GM18519 (cell line): ENCODE data around the gene FKBP2.

ENCODE experiments used
- ATAC-seq: cut with Tn5 transposase; IDR thresholded peaks from one replicate; pipeline ENCODE4 v1.9.1; 2021; ENCODE audit warnings: mild to moderate bottlenecking, moderate library complexity; ENCODE audit not compliant: unreplicated experiment, low FRiP score

FKBP2 gene

GRCh38 chr11:64240435-64241240 lies at the start of gene FKBP2:
Gene FKBP2 (plus strand): TSS chr11:64241095. CDS start chr11:64242388, 1,293 bp downstream.
- peak; percentile 51 for ATAC-seq

GRCh38 chr11:64192434-64192833 lies 48.5 kb upstream of the FKBP2 start:
- ATAC-seq, result no peak

GRCh38 chr11:64196626-64197025 lies 44.3 kb upstream of the FKBP2 start:
- ATAC-seq, result no peak

GRCh38 chr11:64198511-64198910 lies 42.4 kb upstream of the FKBP2 start:
- no peak for ATAC-seq

- ATAC-seq, result no peak
These were observed 39.4 kb upstream of the FKBP2 start for GRCh38 chr11:64201543-64201942.

- ATAC-seq, result no peak
These were observed 37.9 kb upstream of the FKBP2 start for GRCh38 chr11:64202992-64203391.

- ATAC-seq, result no peak
These were observed 37.3 kb upstream of the FKBP2 start for GRCh38 chr11:64203421-64204079.

GRCh38 chr11:64204080-64204440 lies 36.8 kb upstream of the FKBP2 start:
- no peak for ATAC-seq

- no peak for ATAC-seq
These were observed 36.4 kb upstream of the FKBP2 start for GRCh38 chr11:64204464-64204989.

GRCh38 chr11:64206457-64207255 lies 34.2 kb upstream of the FKBP2 start, which contains the start of gene FERMT3:
Gene FERMT3 (plus strand): TSS chr11:64206721. CDS start chr11:64207365, 644 bp downstream.
- no peak for ATAC-seq

- ATAC-seq, result no peak
These were observed 33.4 kb upstream of the FKBP2 start for GRCh38 chr11:64207256-64208085.

- no peak for ATAC-seq
These were observed 32.7 kb upstream of the FKBP2 start for GRCh38 chr11:64208086-64208795.

GRCh38 chr11:64208796-64209562 lies 31.9 kb upstream of the FKBP2 start:
- no peak for ATAC-seq

- no peak for ATAC-seq
These were observed 31.4 kb upstream of the FKBP2 start for GRCh38 chr11:64209563-64209843.

GRCh38 chr11:64210301-64211020 lies 30.4 kb upstream of the FKBP2 start:
- no peak for ATAC-seq

GRCh38 chr11:64211181-64211872 lies 29.6 kb upstream of the FKBP2 start:
- no peak for ATAC-seq

GRCh38 chr11:64216879-64217278 lies 24.0 kb upstream of the FKBP2 start:
- ATAC-seq, result no peak
